ENCODE results near the gene LINC00237.

- TF ChIP-seq, protein P1, sequence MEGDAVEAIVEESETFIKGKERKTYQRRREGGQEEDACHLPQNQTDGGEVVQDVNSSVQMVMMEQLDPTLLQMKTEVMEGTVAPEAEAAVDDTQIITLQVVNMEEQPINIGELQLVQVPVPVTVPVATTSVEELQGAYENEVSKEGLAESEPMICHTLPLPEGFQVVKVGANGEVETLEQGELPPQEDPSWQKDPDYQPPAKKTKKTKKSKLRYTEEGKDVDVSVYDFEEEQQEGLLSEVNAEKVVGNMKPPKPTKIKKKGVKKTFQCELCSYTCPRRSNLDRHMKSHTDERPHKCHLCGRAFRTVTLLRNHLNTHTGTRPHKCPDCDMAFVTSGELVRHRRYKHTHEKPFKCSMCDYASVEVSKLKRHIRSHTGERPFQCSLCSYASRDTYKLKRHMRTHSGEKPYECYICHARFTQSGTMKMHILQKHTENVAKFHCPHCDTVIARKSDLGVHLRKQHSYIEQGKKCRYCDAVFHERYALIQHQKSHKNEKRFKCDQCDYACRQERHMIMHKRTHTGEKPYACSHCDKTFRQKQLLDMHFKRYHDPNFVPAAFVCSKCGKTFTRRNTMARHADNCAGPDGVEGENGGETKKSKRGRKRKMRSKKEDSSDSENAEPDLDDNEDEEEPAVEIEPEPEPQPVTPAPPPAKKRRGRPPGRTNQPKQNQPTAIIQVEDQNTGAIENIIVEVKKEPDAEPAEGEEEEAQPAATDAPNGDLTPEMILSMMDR (IDR thresholded peaks at IDR 0.05), result no peak
- TF ChIP-seq EP300 (IDR thresholded peaks at IDR 0.05), result no peak
- TF ChIP-seq POLR2A (IDR thresholded peaks at IDR 0.05), result no peak
- no peak for TF ChIP-seq POLR2AphosphoS5 (IDR thresholded peaks at IDR 0.05)
Measured at GRCh38 chr20:21129861-21130260, 23.7 kb upstream of the LINC00237 start.

Measured in stomach (tissue), 4 donors.